Measurements from ENCODE around the gene GPATCH1. TPM values are rescaled to one million over a fixed set of nuclear protein-coding genes. Genes with fewer than 3 reads are reported as not detected.
"Not testable (repeated sequence)": the region's sequence is repeated elsewhere in the genome, so short reads cannot be mapped to it uniquely, and the experiment has no call there.

The GPATCH1 gene
- total RNA-seq: 9.6 TPM

- peak in 1 of 2 donors; percentile 88 for DNase-seq (ENCODE audit: extremely low spot score in 2 of 2)
- H3K27ac ChIP-seq: peak within 1 kb of the TSS; percentile 74
- intact Hi-C loops (cut with DNase I): no loop called here
- H3K27me3 ChIP-seq: no peaks in the 10 kb centered on the region
- TF ChIP-seq POLR2AphosphoS5 (IDR thresholded peaks at IDR 0.05; ENCODE audit: insufficient read depth in 1 of 2, low read depth in 1 of 2): peak; percentile 84 to 95
- no peak for TF ChIP-seq POLR2A (IDR thresholded peaks at IDR 0.05)
- TF ChIP-seq, protein P1, sequence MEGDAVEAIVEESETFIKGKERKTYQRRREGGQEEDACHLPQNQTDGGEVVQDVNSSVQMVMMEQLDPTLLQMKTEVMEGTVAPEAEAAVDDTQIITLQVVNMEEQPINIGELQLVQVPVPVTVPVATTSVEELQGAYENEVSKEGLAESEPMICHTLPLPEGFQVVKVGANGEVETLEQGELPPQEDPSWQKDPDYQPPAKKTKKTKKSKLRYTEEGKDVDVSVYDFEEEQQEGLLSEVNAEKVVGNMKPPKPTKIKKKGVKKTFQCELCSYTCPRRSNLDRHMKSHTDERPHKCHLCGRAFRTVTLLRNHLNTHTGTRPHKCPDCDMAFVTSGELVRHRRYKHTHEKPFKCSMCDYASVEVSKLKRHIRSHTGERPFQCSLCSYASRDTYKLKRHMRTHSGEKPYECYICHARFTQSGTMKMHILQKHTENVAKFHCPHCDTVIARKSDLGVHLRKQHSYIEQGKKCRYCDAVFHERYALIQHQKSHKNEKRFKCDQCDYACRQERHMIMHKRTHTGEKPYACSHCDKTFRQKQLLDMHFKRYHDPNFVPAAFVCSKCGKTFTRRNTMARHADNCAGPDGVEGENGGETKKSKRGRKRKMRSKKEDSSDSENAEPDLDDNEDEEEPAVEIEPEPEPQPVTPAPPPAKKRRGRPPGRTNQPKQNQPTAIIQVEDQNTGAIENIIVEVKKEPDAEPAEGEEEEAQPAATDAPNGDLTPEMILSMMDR (IDR thresholded peaks at IDR 0.05): peak in 1 of 3 experiments; percentile 22
- H3K36me3 ChIP-seq: no peaks in the 10 kb centered on the region
- peaks cover 22% of the 10 kb centered on the region for H3K4me1 ChIP-seq
- peak within 1 kb of the TSS; percentile 79 to 88 for H3K4me3 ChIP-seq
- no peaks in the 10 kb centered on the region for H3K9me3 ChIP-seq
Measured at GRCh38 chr19:33080761-33081681, at the start of gene GPATCH1. Gene GPATCH1 (plus strand): TSS chr19:33081181. CDS start chr19:33081194, 13 bp downstream.

DNA sequence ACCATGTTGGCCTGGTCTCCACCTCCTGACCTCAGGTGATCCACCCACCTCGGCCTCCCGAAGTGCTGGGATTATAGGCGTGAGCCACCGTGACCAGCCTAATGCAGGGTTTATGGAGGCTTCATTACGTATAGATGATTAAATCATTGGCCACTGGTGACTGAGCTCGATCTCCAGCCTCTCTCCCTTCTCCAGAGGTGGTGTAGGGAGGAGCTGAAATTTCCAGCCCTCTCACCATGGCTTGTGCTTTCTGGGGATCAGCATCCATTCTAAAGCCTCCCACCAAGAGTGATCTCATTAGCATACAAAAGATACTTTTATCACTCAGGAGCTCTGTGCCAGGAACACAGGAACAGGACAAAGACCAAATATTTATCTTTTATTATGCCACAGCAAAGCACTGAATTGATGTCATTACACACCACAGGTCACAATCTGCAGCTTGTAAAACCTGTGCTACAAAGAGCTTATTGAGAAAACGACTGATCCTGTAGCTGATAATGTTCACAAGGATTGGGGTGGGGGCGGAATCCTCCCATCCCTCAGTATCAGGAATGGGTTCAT is 48.7 kb upstream of the GPATCH1 start:
- TF ChIP-seq POLR2AphosphoS5 (IDR thresholded peaks at IDR 0.05; ENCODE audit: insufficient read depth in 1 of 2, low read depth in 1 of 2) (no peak), POLR2A (IDR thresholded peaks at IDR 0.05) (no peak)
- TF ChIP-seq, protein P1 (IDR thresholded peaks at IDR 0.05): no peak
- no peaks in the 10 kb centered on the region for H3K9me3 ChIP-seq
- intact Hi-C loops (cut with DNase I): no loop called here
- no peaks in the 10 kb centered on the region for H3K36me3 ChIP-seq
- no peak for DNase-seq (ENCODE audit: extremely low spot score in 2 of 2)
- H3K27ac ChIP-seq: no peak overlapping the region
- H3K4me3 ChIP-seq: no peak overlapping the region
- no peaks in the 10 kb centered on the region for H3K4me1 ChIP-seq
- no peaks in the 10 kb centered on the region for H3K27me3 ChIP-seq

DNA sequence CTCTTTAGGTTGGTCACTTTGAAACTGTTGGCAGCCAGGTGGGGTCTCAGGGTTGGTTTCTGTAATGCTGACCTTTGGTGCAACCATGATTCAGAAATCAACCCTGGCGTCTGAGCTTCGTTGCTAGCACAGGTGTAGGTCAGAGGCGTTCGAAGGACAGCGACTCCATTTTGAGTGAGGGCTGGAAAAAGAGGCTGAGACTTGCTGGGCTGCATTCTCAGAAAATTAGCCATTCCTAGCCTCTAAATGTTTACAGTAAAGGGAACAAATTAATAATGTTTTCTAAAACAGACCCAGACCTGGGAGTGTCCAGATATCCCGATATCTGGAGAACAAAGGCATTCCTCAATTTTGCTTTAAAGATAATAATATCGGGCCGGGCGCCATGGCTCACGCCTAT is 45.5 kb upstream of the GPATCH1 start:
- H3K36me3 ChIP-seq: no peaks in the 10 kb centered on the region
- DNase-seq (ENCODE audit: extremely low spot score in 2 of 2): no peak
- no peaks in the 10 kb centered on the region for H3K4me1 ChIP-seq
- H3K27me3 ChIP-seq: no peaks in the 10 kb centered on the region
- no peak overlapping the region for H3K4me3 ChIP-seq
- TF ChIP-seq, protein P1 (IDR thresholded peaks at IDR 0.05): no peak
- TF ChIP-seq POLR2AphosphoS5 (IDR thresholded peaks at IDR 0.05; ENCODE audit: insufficient read depth in 1 of 2, low read depth in 1 of 2): no peak
- TF ChIP-seq POLR2A (IDR thresholded peaks at IDR 0.05): no peak
- H3K9me3 ChIP-seq: no peaks in the 10 kb centered on the region
- intact Hi-C loops (cut with DNase I): no loop called here
- no peak overlapping the region for H3K27ac ChIP-seq

DNA sequence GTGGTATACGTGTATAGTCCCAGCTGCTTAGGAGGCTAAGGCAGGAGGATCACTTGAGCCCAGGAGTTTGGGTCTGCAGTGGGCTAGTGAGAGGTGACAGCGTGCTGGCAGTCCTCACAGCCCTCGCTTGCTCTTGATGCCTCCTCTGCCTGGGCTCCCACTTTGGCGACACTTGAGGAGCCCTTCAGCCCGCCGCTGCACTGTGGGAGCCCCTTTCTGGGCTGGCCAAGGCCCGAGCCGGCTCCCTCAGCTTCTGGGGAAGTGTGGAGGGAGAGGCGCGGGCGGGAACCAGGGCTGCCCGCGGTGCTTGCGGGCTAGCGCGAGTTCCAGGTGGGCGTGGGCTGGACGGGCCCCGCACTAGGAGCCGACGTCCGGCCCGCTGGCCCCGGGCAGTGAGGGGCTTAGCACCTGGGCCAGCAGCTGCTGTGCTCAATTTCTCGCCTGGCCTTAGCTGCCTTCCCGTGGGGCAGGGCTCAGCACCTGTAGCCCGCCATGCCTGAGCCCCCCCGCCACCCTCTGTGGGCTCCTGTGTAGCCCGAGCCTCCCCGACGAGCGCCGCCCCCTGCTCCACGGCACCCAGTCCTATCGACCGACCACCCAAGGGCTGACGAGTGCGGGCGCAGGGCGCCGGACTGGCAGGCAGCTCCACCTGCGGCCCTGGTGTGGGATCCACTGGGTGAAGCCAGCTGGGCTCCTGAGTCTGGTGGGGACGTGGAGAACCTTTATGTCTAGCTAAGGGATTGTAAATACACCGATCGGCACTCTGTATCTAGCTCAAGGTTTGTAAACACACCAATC is 44.4 kb upstream of the GPATCH1 start:
- H3K4me3 ChIP-seq; DNase-seq (ENCODE audit: extremely low spot score in 2 of 2); H3K9me3 ChIP-seq; H3K27me3 ChIP-seq; H3K4me1 ChIP-seq; H3K27ac ChIP-seq; H3K36me3 ChIP-seq; intact Hi-C loops (cut with DNase I): not testable (repeated sequence)

- intact Hi-C loops (cut with DNase I); H3K36me3 ChIP-seq: not testable (repeated sequence)
Measured at GRCh38 chr19:33037168-33038025, 43.6 kb upstream of the GPATCH1 start.

More at GRCh38 chr19:33037168-33038025, 43.6 kb upstream of the GPATCH1 start:
- H3K9me3 ChIP-seq; H3K4me1 ChIP-seq; H3K4me3 ChIP-seq; H3K27me3 ChIP-seq; DNase-seq (ENCODE audit: extremely low spot score in 2 of 2); H3K27ac ChIP-seq: not testable (repeated sequence)
